ENCODE results near the gene TUBA4B. TPM values are rescaled to one million over a fixed set of nuclear protein-coding genes. Genes with fewer than 3 reads are reported as not detected.

The TUBA4B gene
- total RNA-seq, 1 experiment from 2014 or later, result not detected

DNA sequence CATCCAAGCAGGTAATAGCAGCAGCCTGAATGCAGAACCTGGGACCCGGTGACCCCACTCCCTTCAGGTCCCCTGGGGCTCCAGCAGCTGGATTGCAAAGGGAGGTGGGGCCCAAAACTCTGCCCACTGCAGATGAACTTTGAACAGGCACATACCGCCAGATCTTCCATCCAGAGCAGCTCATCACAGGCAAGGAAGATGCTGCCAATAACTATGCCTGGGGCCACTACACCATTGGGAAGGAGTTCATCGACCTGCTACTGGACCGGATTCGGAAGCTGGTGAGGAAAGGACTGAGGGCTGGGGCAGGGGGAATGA, 17.0 kb downstream of the TUBA4B start:
- no peak for DNase-seq
- Mint-ChIP-seq H3K36me3 (ENCODE audit: insufficient read depth in 1 of 3, low read depth in 3 of 3) (no peaks in the 10 kb centered on the region), H3K4me1 (peaks cover 12 to 17% of the 10 kb centered on the region in 2 experiments), H3K4me3 (no peak overlapping the region), H3K27me3 (ENCODE audit: low read depth) (peaks cover 39% of the 10 kb centered on the region), H3K9me3 (no peaks in the 10 kb centered on the region), H3K27ac (no peak overlapping the region)
- no peak overlapping the region for H3K14ac ChIP-seq (ENCODE audit: insufficient read depth, low read length)
- no peaks in the 10 kb centered on the region for H3K27me3 ChIP-seq (ENCODE audit: insufficient read depth, low read length)
- no peak overlapping the region for H3T11ph ChIP-seq (ENCODE audit: low read length)
- no peaks in the 10 kb centered on the region for H4K20me1 ChIP-seq (ENCODE audit: control insufficient read depth, insufficient read depth, insufficient read length)
- no CpG with 5 or more reads among the region's 5 CpGs for WGBS (ENCODE audit: extremely low coverage, insufficient read length, low lambda C conversion rate)
- no peak overlapping the region for H2BK12ac ChIP-seq (ENCODE audit: insufficient read length, low read depth, low read length)
- H3K9me3 ChIP-seq (ENCODE audit: control insufficient read depth, low read depth, low read length), result no peaks in the 10 kb centered on the region
- no peak overlapping the region for H2BK15ac ChIP-seq (ENCODE audit: low read depth, low read length)
- H2AFZ ChIP-seq (ENCODE audit: low read length), result no peak overlapping the region
- H3K4me2 ChIP-seq (ENCODE audit: insufficient read depth, insufficient read length, low read length), result no peak overlapping the region
- H2BK120ac ChIP-seq (ENCODE audit: low read depth, low read length, poor library complexity, severe bottlenecking), result no peak overlapping the region
- H4K8ac ChIP-seq (replicated peaks; ENCODE audit: insufficient read length, low read depth, low read length), result no peak overlapping the region
- H3K9ac ChIP-seq (ENCODE audit: extremely low read depth, insufficient read length, low read length), result no peak overlapping the region
- H3K18ac ChIP-seq (ENCODE audit: insufficient read length, low read depth, low read length), result no peak overlapping the region
- no peak overlapping the region for H3K23ac ChIP-seq (ENCODE audit: insufficient read length, low read depth, low read length)
- H4K5ac ChIP-seq (ENCODE audit: insufficient read length, low read depth, low read length), result no peak overlapping the region
- no peak overlapping the region for H2AK5ac ChIP-seq (ENCODE audit: insufficient read length, low read length)
- H3K23me2 ChIP-seq (ENCODE audit: insufficient read length, low read depth, low read length, poor library complexity, severe bottlenecking), result no peaks in the 10 kb centered on the region
- H3K79me1 ChIP-seq (ENCODE audit: insufficient read depth, low read depth, low read length, poor library complexity, severe bottlenecking), result no peaks in the 10 kb centered on the region
- peaks cover 4% of the 10 kb centered on the region; the same call in 1 of the 2 replicates for H3K4me1 ChIP-seq (ENCODE audit: insufficient read depth, low read length)
- H3K79me2 ChIP-seq (ENCODE audit: insufficient read depth, low read length), result no peaks in the 10 kb centered on the region
- H3K56ac ChIP-seq (ENCODE audit: insufficient read length, low read depth, low read length), result no peak overlapping the region
- no peak overlapping the region for H4K91ac ChIP-seq (ENCODE audit: insufficient read length, low read depth, low read length)
- H2BK5ac ChIP-seq (ENCODE audit: insufficient read length, low read length), result no peak overlapping the region
- no peak overlapping the region for H2BK20ac ChIP-seq (ENCODE audit: low read depth, low read length, poor library complexity, severe bottlenecking)
- no peak overlapping the region for H3K27ac ChIP-seq (ENCODE audit: insufficient read length, low read depth, low read length)
- no peak overlapping the region for H3K4ac ChIP-seq (ENCODE audit: low read depth, low read length)
- TF ChIP-seq, protein P1, sequence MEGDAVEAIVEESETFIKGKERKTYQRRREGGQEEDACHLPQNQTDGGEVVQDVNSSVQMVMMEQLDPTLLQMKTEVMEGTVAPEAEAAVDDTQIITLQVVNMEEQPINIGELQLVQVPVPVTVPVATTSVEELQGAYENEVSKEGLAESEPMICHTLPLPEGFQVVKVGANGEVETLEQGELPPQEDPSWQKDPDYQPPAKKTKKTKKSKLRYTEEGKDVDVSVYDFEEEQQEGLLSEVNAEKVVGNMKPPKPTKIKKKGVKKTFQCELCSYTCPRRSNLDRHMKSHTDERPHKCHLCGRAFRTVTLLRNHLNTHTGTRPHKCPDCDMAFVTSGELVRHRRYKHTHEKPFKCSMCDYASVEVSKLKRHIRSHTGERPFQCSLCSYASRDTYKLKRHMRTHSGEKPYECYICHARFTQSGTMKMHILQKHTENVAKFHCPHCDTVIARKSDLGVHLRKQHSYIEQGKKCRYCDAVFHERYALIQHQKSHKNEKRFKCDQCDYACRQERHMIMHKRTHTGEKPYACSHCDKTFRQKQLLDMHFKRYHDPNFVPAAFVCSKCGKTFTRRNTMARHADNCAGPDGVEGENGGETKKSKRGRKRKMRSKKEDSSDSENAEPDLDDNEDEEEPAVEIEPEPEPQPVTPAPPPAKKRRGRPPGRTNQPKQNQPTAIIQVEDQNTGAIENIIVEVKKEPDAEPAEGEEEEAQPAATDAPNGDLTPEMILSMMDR (conservative IDR thresholded peaks at IDR 0.05), result no peak
